ENCODE results near the gene RBMS3. TPM values are rescaled to one million over a fixed set of nuclear protein-coding genes. Genes with fewer than 3 reads are reported as not detected.

RBMS3 gene
- total RNA-seq, 1 donor = 81.1 TPM

GRCh38 chr3:29545615-29546014 is 264.7 kb downstream of the RBMS3 start:
- Histone ChIP-seq H3K36me3 (ENCODE audit: insufficient read depth, low read length) (no peaks in the 10 kb centered on the region), H3K4me3 (ENCODE audit: insufficient read depth, low read length) (no peak overlapping the region), H3K79me2 (ENCODE audit: insufficient read depth, low read length) (peaks cover 2% of the 10 kb centered on the region), H2AFZ (ENCODE audit: low read length) (no peak overlapping the region), H4K20me1 (ENCODE audit: insufficient read depth, low read length) (no peaks in the 10 kb centered on the region), H3K4me2 (ENCODE audit: insufficient read depth, low read length) (no peak overlapping the region), H3K27ac (ENCODE audit: low read depth, low read length) (no peak overlapping the region), H3K4me1 (ENCODE audit: insufficient read depth, low read length) (no peaks in the 10 kb centered on the region), H3K9me3 (ENCODE audit: low read depth, low read length) (no peaks in the 10 kb centered on the region), H3K27me3 (ENCODE audit: insufficient read depth, low read length) (no peaks in the 10 kb centered on the region)
- DNase-seq (ENCODE audit: insufficient read length, low spot score, missing footprints) = no peak
- TF ChIP-seq CTCF (IDR thresholded peaks at IDR 0.05; ENCODE audit: extremely low read depth, low read depth, low read length) = no peak

GRCh38 chr3:29552051-29552450 is 271.2 kb downstream of the RBMS3 start:
- Histone ChIP-seq H3K27me3 (ENCODE audit: insufficient read depth, low read length) (no peaks in the 10 kb centered on the region), H3K79me2 (ENCODE audit: insufficient read depth, low read length) (no peaks in the 10 kb centered on the region), H3K4me3 (ENCODE audit: insufficient read depth, low read length) (no peak overlapping the region), H2AFZ (ENCODE audit: low read length) (no peak overlapping the region), H4K20me1 (ENCODE audit: insufficient read depth, low read length) (no peaks in the 10 kb centered on the region), H3K27ac (ENCODE audit: low read depth, low read length) (no peak overlapping the region), H3K9me3 (ENCODE audit: low read depth, low read length) (no peaks in the 10 kb centered on the region), H3K36me3 (ENCODE audit: insufficient read depth, low read length) (no peaks in the 10 kb centered on the region), H3K4me1 (ENCODE audit: insufficient read depth, low read length) (peaks cover 7% of the 10 kb centered on the region), H3K4me2 (ENCODE audit: insufficient read depth, low read length) (no peak overlapping the region)
- DNase-seq (ENCODE audit: insufficient read length, low spot score, missing footprints) = no peak
- no peak for TF ChIP-seq CTCF (IDR thresholded peaks at IDR 0.05; ENCODE audit: extremely low read depth, low read depth, low read length)

- H3K36me3 ChIP-seq (ENCODE audit: insufficient read depth, low read length) = no peaks in the 10 kb centered on the region
- H3K27me3 ChIP-seq (ENCODE audit: insufficient read depth, low read length) = no peaks in the 10 kb centered on the region
- no peak overlapping the region for H3K4me2 ChIP-seq (ENCODE audit: insufficient read depth, low read length)
- H3K4me1 ChIP-seq (ENCODE audit: insufficient read depth, low read length) = peaks cover 7% of the 10 kb centered on the region
- H3K79me2 ChIP-seq (ENCODE audit: insufficient read depth, low read length) = no peaks in the 10 kb centered on the region
- no peaks in the 10 kb centered on the region for H4K20me1 ChIP-seq (ENCODE audit: insufficient read depth, low read length)
- H3K4me3 ChIP-seq (ENCODE audit: insufficient read depth, low read length) = no peak overlapping the region
- H3K27ac ChIP-seq (ENCODE audit: low read depth, low read length) = no peak overlapping the region
- H3K9me3 ChIP-seq (ENCODE audit: low read depth, low read length) = no peaks in the 10 kb centered on the region
- H2AFZ ChIP-seq (ENCODE audit: low read length) = no peak overlapping the region
- TF ChIP-seq CTCF (IDR thresholded peaks at IDR 0.05; ENCODE audit: extremely low read depth, low read depth, low read length) = no peak
- no peak for DNase-seq (ENCODE audit: insufficient read length, low spot score, missing footprints)
Measured at GRCh38 chr3:29554566-29554965, 273.7 kb downstream of the RBMS3 start.

- no peak for DNase-seq (ENCODE audit: insufficient read length, low spot score, missing footprints)
- no peak overlapping the region for H3K4me2 ChIP-seq (ENCODE audit: insufficient read depth, low read length)
- H2AFZ ChIP-seq (ENCODE audit: low read length) = no peak overlapping the region
- TF ChIP-seq CTCF (IDR thresholded peaks at IDR 0.05; ENCODE audit: extremely low read depth, low read depth, low read length) = no peak
- no peaks in the 10 kb centered on the region for H3K79me2 ChIP-seq (ENCODE audit: insufficient read depth, low read length)
- no peaks in the 10 kb centered on the region for H3K36me3 ChIP-seq (ENCODE audit: insufficient read depth, low read length)
- no peaks in the 10 kb centered on the region for H3K27me3 ChIP-seq (ENCODE audit: insufficient read depth, low read length)
- no peak overlapping the region for H3K27ac ChIP-seq (ENCODE audit: low read depth, low read length)
- H4K20me1 ChIP-seq (ENCODE audit: insufficient read depth, low read length) = no peaks in the 10 kb centered on the region
- H3K4me3 ChIP-seq (ENCODE audit: insufficient read depth, low read length) = no peak overlapping the region
- H3K4me1 ChIP-seq (ENCODE audit: insufficient read depth, low read length) = peaks cover 7% of the 10 kb centered on the region
- H3K9me3 ChIP-seq (ENCODE audit: low read depth, low read length) = no peaks in the 10 kb centered on the region
Measured at GRCh38 chr3:29555590-29555989, 274.7 kb downstream of the RBMS3 start.

All from osteoblast (primary cell).